SJCRH30 (cell line): Measurements from ENCODE around the gene MPDZ. TPM values are rescaled to one million over a fixed set of nuclear protein-coding genes. Genes with fewer than 3 reads are reported as not detected.

Experiments
- DNase-seq, 2 experiments: peaks; one replicate each; pipeline ENCODE4 v3.0.0-alpha.2; 2015 to 2020
- H3K27ac ChIP-seq: fragments of 250-450 bp; sonication (Bioruptor Pico); 2 replicates; pipeline ENCODE4 v1.5.1; 2020; ENCODE audit warnings: mild to moderate bottlenecking, moderate library complexity
- H3K27me3 ChIP-seq: fragments of 250-450 bp; sonication (Bioruptor Pico); 2 replicates; pipeline ENCODE4 v1.5.1; 2020; ENCODE audit warnings: mild to moderate bottlenecking, moderate library complexity
- H3K36me3 ChIP-seq: fragments of 250-450 bp; sonication (Bioruptor Pico); 2 replicates; pipeline ENCODE4 v1.5.1; 2020; ENCODE audit warnings: mild to moderate bottlenecking, moderate library complexity
- H3K4me1 ChIP-seq: fragments of 250-450 bp; sonication (Bioruptor Pico); 2 replicates; pipeline ENCODE4 v1.5.1; 2020; ENCODE audit warnings: mild to moderate bottlenecking, moderate library complexity
- H3K4me3 ChIP-seq: fragments of 250-450 bp; sonication (Bioruptor Pico); 2 replicates; pipeline ENCODE4 v1.5.1; 2020; ENCODE audit warnings: mild to moderate bottlenecking, moderate library complexity
- H3K9me3 ChIP-seq: fragments of 250-450 bp; sonication (Bioruptor Pico); replicated peaks from 2 replicates; pipeline ENCODE4 v1.5.1; 2020; ENCODE audit warnings: mild to moderate bottlenecking, moderate library complexity
- total RNA-seq: library from RNA; depleted of rRNA; stranded (reverse); fragments of >200 nt; shearing (Covaris generic); gene quantifications from 2 replicates; pipeline ENCODE4 v1.2.3, GENCODE V29; 2014

Gene MPDZ
- total RNA-seq, 1 experiment from 2014 or later: 39.6 TPM

- H3K4me3 ChIP-seq: no peak overlapping the region
- no peaks in the 10 kb centered on the region for H3K27me3 ChIP-seq
- peaks cover 16% of the 10 kb centered on the region for H3K36me3 ChIP-seq
- no peaks in the 10 kb centered on the region for H3K4me1 ChIP-seq
- no peaks in the 10 kb centered on the region for H3K9me3 ChIP-seq
- no peak for DNase-seq
- no peak overlapping the region for H3K27ac ChIP-seq
Observed at GRCh38 chr9:13116292-13116691, 163.2 kb downstream of the MPDZ start.

- Histone ChIP-seq H3K4me1 (no peaks in the 10 kb centered on the region), H3K4me3 (no peak overlapping the region), H3K9me3 (no peaks in the 10 kb centered on the region), H3K27me3 (no peaks in the 10 kb centered on the region), H3K27ac (no peak overlapping the region), H3K36me3 (peaks cover 13% of the 10 kb centered on the region)
- no peak for DNase-seq
Observed at GRCh38 chr9:13113751-13114150, 165.7 kb downstream of the MPDZ start.

GRCh38 chr9:13113216-13113615 is 166.3 kb downstream of the MPDZ start:
- H3K27ac ChIP-seq: no peak overlapping the region
- peaks cover 18% of the 10 kb centered on the region for H3K36me3 ChIP-seq

GRCh38 chr9:13111778-13112177 is 167.7 kb downstream of the MPDZ start:
- Histone ChIP-seq H3K9me3 (no peaks in the 10 kb centered on the region), H3K36me3 (peaks cover 29% of the 10 kb centered on the region), H3K27ac (no peak overlapping the region), H3K4me1 (no peaks in the 10 kb centered on the region), H3K27me3 (no peaks in the 10 kb centered on the region), H3K4me3 (no peak overlapping the region)
- DNase-seq: no peak

More at GRCh38 chr9:13113216-13113615, 166.3 kb downstream of the MPDZ start:
- Histone ChIP-seq H3K9me3 (no peaks in the 10 kb centered on the region), H3K27me3 (no peaks in the 10 kb centered on the region), H3K4me1 (no peaks in the 10 kb centered on the region), H3K4me3 (no peak overlapping the region)
- DNase-seq: no peak

GRCh38 chr9:13110766-13111417 is 168.6 kb downstream of the MPDZ start:
- Histone ChIP-seq H3K27ac (no peak overlapping the region), H3K4me1 (no peaks in the 10 kb centered on the region), H3K9me3 (no peaks in the 10 kb centered on the region), H3K27me3 (no peaks in the 10 kb centered on the region), H3K4me3 (no peak overlapping the region), H3K36me3 (peaks cover 36% of the 10 kb centered on the region)
- DNase-seq: no peak

- Histone ChIP-seq H3K9me3 (no peaks in the 10 kb centered on the region), H3K36me3 (peaks cover 46% of the 10 kb centered on the region), H3K4me1 (no peaks in the 10 kb centered on the region), H3K27me3 (no peaks in the 10 kb centered on the region), H3K4me3 (no peak overlapping the region), H3K27ac (no peak overlapping the region)
- DNase-seq: no peak
Observed at GRCh38 chr9:13109781-13110180, 169.7 kb downstream of the MPDZ start.

- Histone ChIP-seq H3K27ac (no peak overlapping the region), H3K27me3 (no peaks in the 10 kb centered on the region), H3K4me1 (no peaks in the 10 kb centered on the region), H3K36me3 (peaks cover 44% of the 10 kb centered on the region), H3K4me3 (no peak overlapping the region), H3K9me3 (no peaks in the 10 kb centered on the region)
- DNase-seq: no peak
Observed at GRCh38 chr9:13107008-13107407, 172.5 kb downstream of the MPDZ start.

GRCh38 chr9:13100914-13101572 is 178.4 kb downstream of the MPDZ start:
- no peak for DNase-seq
- Histone ChIP-seq H3K36me3 (peaks cover 15% of the 10 kb centered on the region), H3K27ac (no peak overlapping the region), H3K4me3 (no peak overlapping the region), H3K9me3 (no peaks in the 10 kb centered on the region), H3K27me3 (no peaks in the 10 kb centered on the region), H3K4me1 (no peaks in the 10 kb centered on the region)

- Histone ChIP-seq H3K9me3 (no peaks in the 10 kb centered on the region), H3K36me3 (no peaks in the 10 kb centered on the region), H3K27me3 (no peaks in the 10 kb centered on the region), H3K4me1 (no peaks in the 10 kb centered on the region), H3K4me3 (no peak overlapping the region), H3K27ac (no peak overlapping the region)
- DNase-seq: no peak
Observed at GRCh38 chr9:13095056-13095455, 184.4 kb downstream of the MPDZ start.

- no peaks in the 10 kb centered on the region for H3K4me1 ChIP-seq
- no peak for DNase-seq
- H3K27ac ChIP-seq: no peak overlapping the region
Observed at GRCh38 chr9:13090628-13091027, 188.9 kb downstream of the MPDZ start.

GRCh38 chr9:13089666-13090065 is 189.8 kb downstream of the MPDZ start:
- DNase-seq: no peak
- H3K27me3 ChIP-seq: no peaks in the 10 kb centered on the region
- H3K4me1 ChIP-seq: no peaks in the 10 kb centered on the region
- no peaks in the 10 kb centered on the region for H3K9me3 ChIP-seq
- no peaks in the 10 kb centered on the region for H3K36me3 ChIP-seq
- no peak overlapping the region for H3K4me3 ChIP-seq
- H3K27ac ChIP-seq: no peak overlapping the region

More at GRCh38 chr9:13090628-13091027, 188.9 kb downstream of the MPDZ start:
- Histone ChIP-seq H3K27me3 (no peaks in the 10 kb centered on the region), H3K4me3 (no peak overlapping the region), H3K9me3 (no peaks in the 10 kb centered on the region), H3K36me3 (no peaks in the 10 kb centered on the region)

- peak; percentile 59 to 86 for DNase-seq
- Histone ChIP-seq H3K9me3 (no peaks in the 10 kb centered on the region), H3K36me3 (no peaks in the 10 kb centered on the region), H3K27me3 (no peaks in the 10 kb centered on the region), H3K4me1 (no peaks in the 10 kb centered on the region), H3K27ac (no peak overlapping the region), H3K4me3 (peak overlapping the region; percentile 28; the same call in 1 of the 2 replicates)
Observed at GRCh38 chr9:13088720-13089427, 190.6 kb downstream of the MPDZ start.

GRCh38 chr9:13083963-13084528 is 195.4 kb downstream of the MPDZ start:
- Histone ChIP-seq H3K4me1 (no peaks in the 10 kb centered on the region), H3K4me3 (no peak overlapping the region), H3K9me3 (no peaks in the 10 kb centered on the region), H3K27me3 (no peaks in the 10 kb centered on the region), H3K27ac (no peak overlapping the region), H3K36me3 (no peaks in the 10 kb centered on the region)
- no peak for DNase-seq

GRCh38 chr9:13083366-13083765 is 196.1 kb downstream of the MPDZ start:
- Histone ChIP-seq H3K9me3 (no peaks in the 10 kb centered on the region), H3K27ac (no peak overlapping the region), H3K4me1 (no peaks in the 10 kb centered on the region), H3K4me3 (no peak overlapping the region), H3K36me3 (no peaks in the 10 kb centered on the region), H3K27me3 (no peaks in the 10 kb centered on the region)
- no peak for DNase-seq

- Histone ChIP-seq H3K27me3 (no peaks in the 10 kb centered on the region), H3K9me3 (no peaks in the 10 kb centered on the region), H3K4me1 (no peaks in the 10 kb centered on the region), H3K27ac (no peak overlapping the region), H3K4me3 (no peak overlapping the region), H3K36me3 (no peaks in the 10 kb centered on the region)
- DNase-seq: no peak
Observed at GRCh38 chr9:13082796-13083195, 196.7 kb downstream of the MPDZ start.
